HEK293 (cell line): ENCODE data around the gene ASF1B.

Source experiments
- CTCF ChIA-PET: fragments of 350-600 bp; formaldehyde crosslinking; extraction: SDS; loops from one replicate; lab custom pipeline; 2021; ENCODE audit warnings: antibody characterized with exemption; lab: Yijun Ruan, JAX
- POLR2A ChIA-PET: fragments of 300-600 bp; formaldehyde crosslinking; extraction: SDS; loops from one replicate; lab custom pipeline; 2020; ENCODE audit warnings: antibody characterized with exemption, inconsistent platforms; lab: Yijun Ruan, JAX
- H3K27ac ChIP-seq: fragments of 200-500 bp; sonication (Bioruptor generic); 2 replicates; pipeline ENCODE4 v1.5.1; 2014; ENCODE audit warnings: low read depth, low read length, control low read depth, inconsistent platforms; ENCODE audit errors: extremely low read depth
- H3K36me3 ChIP-seq, 2 experiments: fragments of 200-500 bp in 1 of 2; sonication (Bioruptor generic) in 1 of 2; 1 replicate in 1 of 2; 2 replicates in 1 of 2; pipeline ENCODE4 v1.5.1; 2014 to 2017; ENCODE audit warnings: inconsistent platforms in 2 of 2, low read length in 2 of 2; ENCODE audit not compliant: control insufficient read depth in 2 of 2, insufficient read depth in 1 of 2
- H3K4me1 ChIP-seq: fragments of 200-500 bp; sonication (Bioruptor generic); 2 replicates; pipeline ENCODE4 v1.5.1; 2014; ENCODE audit warnings: mild to moderate bottlenecking, low read length, inconsistent platforms; ENCODE audit not compliant: control insufficient read depth, insufficient read depth
- H3K4me3 ChIP-seq: 2 replicates; pipeline ENCODE4 v1.5.1; 2011; ENCODE audit warnings: low read depth, mild to moderate bottlenecking, control low read depth, low read length, moderate library complexity
- H3K9me3 ChIP-seq: fragments of 200-500 bp; sonication (Bioruptor generic); 2 replicates; pipeline ENCODE4 v1.5.1; 2014; ENCODE audit warnings: low read depth, low read length, inconsistent platforms; ENCODE audit not compliant: control insufficient read depth, insufficient read depth
- CTCF ChIP-seq: fragments of 450-650 bp; formaldehyde crosslinking; IDR thresholded peaks from 2 replicates; pipeline ENCODE4 v1.5.1; 2016; ENCODE audit warnings: missing biosample characterization, missing genetic modification characterization
- GLIS2 ChIP-seq: fragments of 450-650 bp; formaldehyde crosslinking; IDR thresholded peaks from 2 replicates; pipeline ENCODE4 v1.5.1; 2016; ENCODE audit warnings: missing biosample characterization, missing genetic modification characterization
- HIC1 ChIP-seq: fragments of 450-650 bp; formaldehyde crosslinking; IDR thresholded peaks from 2 replicates; pipeline ENCODE4 v1.5.1; 2016; ENCODE audit warnings: missing biosample characterization, missing genetic modification characterization
- HOXD13 ChIP-seq: sonication (generic); formaldehyde crosslinking; IDR thresholded peaks from 2 replicates; pipeline ENCODE4 v1.8.0; 2022; ENCODE audit warnings: missing genetic modification reagents, borderline replicate concordance
- OVOL3 ChIP-seq: fragments of 450-650 bp; formaldehyde crosslinking; IDR thresholded peaks from 2 replicates; pipeline ENCODE4 v1.5.1; 2016; ENCODE audit warnings: missing biosample characterization, missing genetic modification characterization
- ZNF169 ChIP-seq: fragments of 450-650 bp; formaldehyde crosslinking; IDR thresholded peaks from 2 replicates; pipeline ENCODE4 v1.5.1; 2016; ENCODE audit warnings: missing biosample characterization, missing genetic modification characterization
- ZNF366 ChIP-seq: fragments of 450-650 bp; formaldehyde crosslinking; conservative IDR thresholded peaks from 2 replicates; pipeline ENCODE4 v1.5.1; 2016; ENCODE audit warnings: missing biosample characterization, missing genetic modification characterization
- ZNF629 ChIP-seq: fragments of 450-650 bp; formaldehyde crosslinking; IDR thresholded peaks from 2 replicates; pipeline ENCODE4 v1.5.1; 2017; ENCODE audit warnings: missing biosample characterization, missing genetic modification characterization
- ZNF747 ChIP-seq: fragments of 450-650 bp; formaldehyde crosslinking; IDR thresholded peaks from 2 replicates; pipeline ENCODE4 v1.5.1; 2016; ENCODE audit warnings: missing biosample characterization, missing genetic modification characterization
- ZSCAN18 ChIP-seq: fragments of 450-650 bp; formaldehyde crosslinking; IDR thresholded peaks from 2 replicates; pipeline ENCODE4 v1.5.1; 2016; ENCODE audit warnings: missing biosample characterization, missing genetic modification characterization
- ZSCAN23 ChIP-seq: fragments of 450-650 bp; formaldehyde crosslinking; IDR thresholded peaks from 2 replicates; pipeline ENCODE4 v1.5.1; 2016; ENCODE audit warnings: missing biosample characterization, missing genetic modification characterization
- TF ChIP-seq, protein P1 (sequence below): fragments of 450-650 bp; formaldehyde crosslinking; IDR thresholded peaks from 2 replicates; pipeline ENCODE4 v1.5.1; 2016; ENCODE audit warnings: missing biosample characterization, missing genetic modification characterization
- TF ChIP-seq, protein P2 (sequence below): fragments of 450-650 bp; formaldehyde crosslinking; IDR thresholded peaks from 2 replicates; pipeline ENCODE4 v1.5.1; 2016; ENCODE audit warnings: missing biosample characterization, missing genetic modification characterization

Gene ASF1B

GRCh38 chr19:14114439-14114838, 21.9 kb downstream of the ASF1B start (continued):
- TF ChIP-seq, protein P1, sequence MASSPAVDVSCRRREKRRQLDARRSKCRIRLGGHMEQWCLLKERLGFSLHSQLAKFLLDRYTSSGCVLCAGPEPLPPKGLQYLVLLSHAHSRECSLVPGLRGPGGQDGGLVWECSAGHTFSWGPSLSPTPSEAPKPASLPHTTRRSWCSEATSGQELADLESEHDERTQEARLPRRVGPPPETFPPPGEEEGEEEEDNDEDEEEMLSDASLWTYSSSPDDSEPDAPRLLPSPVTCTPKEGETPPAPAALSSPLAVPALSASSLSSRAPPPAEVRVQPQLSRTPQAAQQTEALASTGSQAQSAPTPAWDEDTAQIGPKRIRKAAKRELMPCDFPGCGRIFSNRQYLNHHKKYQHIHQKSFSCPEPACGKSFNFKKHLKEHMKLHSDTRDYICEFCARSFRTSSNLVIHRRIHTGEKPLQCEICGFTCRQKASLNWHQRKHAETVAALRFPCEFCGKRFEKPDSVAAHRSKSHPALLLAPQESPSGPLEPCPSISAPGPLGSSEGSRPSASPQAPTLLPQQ (tag by site-specific recombination), result no peak
- TF ChIP-seq OVOL3 (tag by site-specific recombination), result no peak
- no peak for TF ChIP-seq ZNF366 (tag by site-specific recombination)
- TF ChIP-seq GLIS2, result no peak
- TF ChIP-seq, protein P2, sequence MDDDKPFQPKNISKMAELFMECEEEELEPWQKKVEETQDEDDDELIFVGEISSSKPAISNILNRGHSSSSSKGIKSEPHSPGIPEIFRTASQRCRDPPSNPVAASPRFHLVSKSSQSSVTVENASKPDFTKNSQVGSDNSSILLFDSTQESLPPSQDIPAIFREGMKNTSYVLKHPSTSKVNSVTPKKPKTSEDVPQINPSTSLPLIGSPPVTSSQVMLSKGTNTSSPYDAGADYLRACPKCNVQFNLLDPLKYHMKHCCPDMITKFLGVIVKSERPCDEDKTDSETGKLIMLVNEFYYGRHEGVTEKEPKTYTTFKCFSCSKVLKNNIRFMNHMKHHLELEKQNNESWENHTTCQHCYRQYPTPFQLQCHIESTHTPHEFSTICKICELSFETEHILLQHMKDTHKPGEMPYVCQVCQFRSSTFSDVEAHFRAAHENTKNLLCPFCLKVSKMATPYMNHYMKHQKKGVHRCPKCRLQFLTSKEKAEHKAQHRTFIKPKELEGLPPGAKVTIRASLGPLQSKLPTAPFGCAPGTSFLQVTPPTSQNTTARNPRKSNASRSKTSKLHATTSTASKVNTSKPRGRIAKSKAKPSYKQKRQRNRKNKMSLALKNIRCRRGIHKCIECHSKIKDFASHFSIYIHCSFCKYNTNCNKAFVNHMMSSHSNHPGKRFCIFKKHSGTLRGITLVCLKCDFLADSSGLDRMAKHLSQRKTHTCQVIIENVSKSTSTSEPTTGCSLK (tag by site-specific recombination), result no peak
- no peak for TF ChIP-seq HIC1 (tag by site-specific recombination)
- no peak for TF ChIP-seq ZNF629 (tag by site-specific recombination)
- TF ChIP-seq ZNF169 (tag by site-specific recombination), result no peak
- no peak for TF ChIP-seq ZSCAN18 (tag by site-specific recombination)
- TF ChIP-seq, all 188 proteins: peak for 0

DNA sequence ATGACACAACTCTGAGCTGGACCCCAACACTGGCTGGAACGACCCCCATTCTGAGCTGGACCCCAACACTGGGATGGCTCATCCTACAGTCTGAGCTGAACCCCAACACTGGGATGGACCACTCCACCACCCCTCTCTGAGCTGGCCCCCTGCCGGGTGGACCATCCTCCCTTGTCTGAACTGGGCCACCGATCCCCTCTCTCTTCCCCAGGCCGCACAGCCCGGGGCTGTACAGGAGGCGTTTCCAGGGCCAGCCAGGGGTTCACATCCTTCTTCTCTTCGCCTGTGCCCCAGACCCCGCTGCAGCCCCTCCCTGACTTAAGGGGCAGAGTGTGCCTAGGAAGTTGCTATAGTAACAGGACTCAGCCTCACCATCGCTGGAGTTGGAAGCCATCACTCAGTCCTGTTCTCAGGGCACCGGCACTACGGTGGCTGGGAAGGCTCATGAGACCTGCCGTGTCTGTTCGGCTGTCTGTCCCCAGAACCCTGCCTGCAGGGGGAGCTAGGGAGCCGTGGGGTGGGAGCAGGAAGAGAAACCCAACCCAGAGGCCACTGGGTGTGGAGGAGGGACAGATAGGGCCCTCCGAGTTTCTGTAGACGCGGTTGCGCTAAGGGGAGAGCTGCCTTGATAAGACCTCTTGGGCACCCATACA, 22.5 kb downstream of the ASF1B start:
- CTCF ChIA-PET, result interaction anchor here (0.6 to 3.5 kb wide), 9 partner anchors 20 to 412 kb away, joined by 3 to 26 read pairs (median 4); partner anchors contain the start of genes ASF1B and DCAF15
- H3K4me3 ChIP-seq, result no peak overlapping the region
- POLR2A ChIA-PET, result interaction anchor here (0.5 to 5.7 kb wide), 2 partner anchors 22 to 245 kb away, joined by 4 to 45 read pairs; partner anchors contain the start of gene ASF1B
- TF ChIP-seq ZNF747 (tag by site-specific recombination) (no peak), HOXD13 (no peak), ZNF366 (tag by site-specific recombination) (no peak), CTCF (peak; percentile 51; the same call in 1 of the 2 replicates), ZSCAN23 (tag by site-specific recombination) (no peak)
- H3K4me1 ChIP-seq, result peaks cover 11% of the 10 kb centered on the region
- H3K9me3 ChIP-seq, result no peaks in the 10 kb centered on the region
- H3K27ac ChIP-seq, result no peak overlapping the region
- H3K36me3 ChIP-seq, result peaks cover 0 to 3% of the 10 kb centered on the region in 2 experiments; a peak in 2 of 3 replicates
